Choroid plexus epithelial cell (primary cell): Measurements from ENCODE around the gene DCAF6.
A peak's percentile ranks its signal among the peaks of the same experiment; 100 is the strongest.

Experiments
- DNase-seq: peaks from one replicate; pipeline ENCODE4 v3.0.0-alpha.2; 2010; ENCODE audit warnings: low read depth
- H3K4me3 ChIP-seq: 2 replicates; pipeline ENCODE4 v1.5.1; 2011; ENCODE audit warnings: low read depth, mild to moderate bottlenecking, control low read depth, low read length, moderate library complexity
- CTCF ChIP-seq: conservative IDR thresholded peaks from 2 replicates; pipeline ENCODE4 v1.5.1; 2011; ENCODE audit warnings: low read depth, mild to moderate bottlenecking, control low read depth, inconsistent platforms, low read length, moderate library complexity

The DCAF6 gene

GRCh38 chr1:167913895-167914496 lies 22.5 kb upstream of the DCAF6 start, which contains the start of gene ADCY10:
Gene ADCY10, minus strand, starts transcription at chr1:167914134. Its CDS starts 8,994 bp downstream, at chr1:167905140.
- DNase-seq = no peak
- TF ChIP-seq CTCF = no peak
- no peak within 1 kb of the TSS for H3K4me3 ChIP-seq

GRCh38 chr1:167915569-167915968 lies 20.9 kb upstream of the DCAF6 start:
- H3K4me3 ChIP-seq = no peak overlapping the region
- no peak for TF ChIP-seq CTCF
- DNase-seq = no peak

- H3K4me3 ChIP-seq = no peak overlapping the region
- DNase-seq = no peak
- no peak for TF ChIP-seq CTCF
These were observed 19.5 kb upstream of the DCAF6 start for GRCh38 chr1:167916766-167917511.

GRCh38 chr1:167922023-167922422 lies 14.5 kb upstream of the DCAF6 start:
- TF ChIP-seq CTCF = no peak
- DNase-seq = peak; percentile 78

GRCh38 chr1:167922611-167923074 lies 13.8 kb upstream of the DCAF6 start:
- no peak for TF ChIP-seq CTCF
- H3K4me3 ChIP-seq = no peak overlapping the region
- no peak for DNase-seq

More at GRCh38 chr1:167922023-167922422, 14.5 kb upstream of the DCAF6 start:
- no peak overlapping the region for H3K4me3 ChIP-seq

GRCh38 chr1:167923324-167924056 lies 13.0 kb upstream of the DCAF6 start:
- no peak for TF ChIP-seq CTCF
- no peak overlapping the region for H3K4me3 ChIP-seq
- no peak for DNase-seq
